HepG2 (cell line): ENCODE data around the gene DIP2C. TPM values are rescaled to one million over a fixed set of nuclear protein-coding genes. Genes with fewer than 3 reads are reported as not detected.

ENCODE experiments used
- KLF6 ChIP-seq: IDR thresholded peaks from 2 replicates; pipeline ENCODE4 v1.8.0; 2016; ENCODE audit warnings: missing biosample characterization, missing genetic modification reagents
- KMT2A ChIP-seq: sonication (generic); formaldehyde crosslinking; IDR thresholded peaks from 2 replicates; pipeline ENCODE4 v1.4.0; 2020; ENCODE audit warnings: missing genetic modification reagents
- ZNF780A ChIP-seq: sonication (generic); formaldehyde crosslinking; IDR thresholded peaks from 2 replicates; pipeline ENCODE4 v1.8.0; 2022; ENCODE audit warnings: mild to moderate bottlenecking, missing genetic modification reagents, moderate library complexity
- polyA plus RNA-seq, 8 experiments: library from polyadenylated mRNA; depleted of rRNA in 3 of 8; stranded (reverse) in 7 of 8; unstranded in 1 of 8; fragments of >200 nt; fragmentation: Illumina TruSeq in 4 of 8; extraction: Trizol in 4 of 8; gene quantifications; 2 replicates each; pipeline versions ENCODE4 v1.2.1 to v1.2.3, GENCODE V29; 2011 to 2016; ENCODE audit warnings: low read depth in 4 of 8, missing spikeins in 1 of 8, mixed read lengths in 1 of 8; ENCODE audit not compliant: insufficient read depth in 1 of 8
- total RNA-seq, 5 experiments: library from RNA; depleted of rRNA; stranded (reverse); fragments of >200 nt; fragmentation: Illumina TruSeq; extraction: Trizol; gene quantifications; 2 replicates each; pipeline ENCODE4 v1.2.3, GENCODE V29; 2016; ENCODE audit warnings: low read depth in 1 of 5
- TF ChIP-seq, protein P1 (sequence below): sonication (generic); formaldehyde crosslinking; IDR thresholded peaks from 2 replicates; pipeline ENCODE4 v1.4.0; 2020; ENCODE audit warnings: low read depth, missing genetic modification reagents
- TF ChIP-seq, protein P2 (sequence below): sonication (generic); formaldehyde crosslinking; IDR thresholded peaks from one replicate; pipeline ENCODE4 v1.5.1; 2020; ENCODE audit warnings: mild to moderate bottlenecking, missing genetic modification reagents; ENCODE audit errors: not compliant biosample characterization
- TF ChIP-seq, protein P3 (sequence below): sonication (generic); formaldehyde crosslinking; IDR thresholded peaks from 2 replicates; pipeline ENCODE4 v1.4.0; 2020; ENCODE audit warnings: mild to moderate bottlenecking, missing genetic modification reagents, borderline replicate concordance
- TF ChIP-seq, protein P4 (sequence below): sonication (generic); formaldehyde crosslinking; IDR thresholded peaks from 2 replicates; pipeline ENCODE4 v1.5.0; 2020; ENCODE audit warnings: mild to moderate bottlenecking, missing genetic modification reagents

DIP2C gene
- total and polyA plus RNA-seq, 2 of the 13 experiments (the other 11 are each of a cell fraction or from before 2014, with no cell fraction given): 2.2 to 2.7 TPM

DNA sequence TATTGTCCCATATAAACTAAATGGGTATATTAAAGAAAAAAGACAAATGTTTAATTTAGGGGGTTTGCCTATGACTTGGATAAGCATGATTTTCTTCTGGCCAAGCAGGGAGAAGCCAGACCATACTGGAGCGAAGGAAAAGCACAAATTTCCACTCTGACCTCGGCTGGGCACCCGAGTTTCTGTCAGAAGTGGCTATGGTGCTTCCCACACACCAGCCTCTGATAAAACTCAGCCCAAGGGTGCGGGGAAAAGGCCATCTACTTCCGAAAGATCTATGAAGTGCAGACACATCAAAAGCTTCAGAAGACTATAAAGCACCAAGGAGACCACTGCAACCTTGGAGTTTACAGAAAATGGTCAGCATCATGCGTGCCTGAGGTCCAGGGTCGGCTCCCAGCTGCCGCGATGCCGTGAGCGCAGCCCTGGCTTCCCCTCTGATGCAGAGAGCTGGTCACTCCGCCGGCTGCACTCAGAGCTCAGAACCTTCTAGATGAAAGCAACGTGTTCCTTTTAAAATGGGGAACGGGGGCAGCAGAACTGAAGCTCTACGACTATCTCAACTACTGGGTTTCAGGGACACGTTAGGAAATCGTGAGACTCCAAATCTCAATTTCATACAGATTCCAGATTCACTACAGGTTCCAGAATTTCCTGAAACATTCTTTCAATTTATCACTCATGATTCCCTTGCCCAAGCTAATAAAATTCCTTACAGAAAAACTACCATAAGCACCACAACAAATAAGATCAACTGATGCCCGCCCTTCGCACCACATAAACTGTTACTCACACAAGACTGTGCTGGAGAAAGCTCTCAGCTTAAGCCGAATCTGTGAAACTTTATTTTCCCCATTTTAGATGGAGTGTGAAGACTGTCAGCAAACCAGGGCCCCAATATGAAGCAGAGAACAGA is 84.5 kb downstream of the DIP2C start (continued):
- TF ChIP-seq, protein P1, sequence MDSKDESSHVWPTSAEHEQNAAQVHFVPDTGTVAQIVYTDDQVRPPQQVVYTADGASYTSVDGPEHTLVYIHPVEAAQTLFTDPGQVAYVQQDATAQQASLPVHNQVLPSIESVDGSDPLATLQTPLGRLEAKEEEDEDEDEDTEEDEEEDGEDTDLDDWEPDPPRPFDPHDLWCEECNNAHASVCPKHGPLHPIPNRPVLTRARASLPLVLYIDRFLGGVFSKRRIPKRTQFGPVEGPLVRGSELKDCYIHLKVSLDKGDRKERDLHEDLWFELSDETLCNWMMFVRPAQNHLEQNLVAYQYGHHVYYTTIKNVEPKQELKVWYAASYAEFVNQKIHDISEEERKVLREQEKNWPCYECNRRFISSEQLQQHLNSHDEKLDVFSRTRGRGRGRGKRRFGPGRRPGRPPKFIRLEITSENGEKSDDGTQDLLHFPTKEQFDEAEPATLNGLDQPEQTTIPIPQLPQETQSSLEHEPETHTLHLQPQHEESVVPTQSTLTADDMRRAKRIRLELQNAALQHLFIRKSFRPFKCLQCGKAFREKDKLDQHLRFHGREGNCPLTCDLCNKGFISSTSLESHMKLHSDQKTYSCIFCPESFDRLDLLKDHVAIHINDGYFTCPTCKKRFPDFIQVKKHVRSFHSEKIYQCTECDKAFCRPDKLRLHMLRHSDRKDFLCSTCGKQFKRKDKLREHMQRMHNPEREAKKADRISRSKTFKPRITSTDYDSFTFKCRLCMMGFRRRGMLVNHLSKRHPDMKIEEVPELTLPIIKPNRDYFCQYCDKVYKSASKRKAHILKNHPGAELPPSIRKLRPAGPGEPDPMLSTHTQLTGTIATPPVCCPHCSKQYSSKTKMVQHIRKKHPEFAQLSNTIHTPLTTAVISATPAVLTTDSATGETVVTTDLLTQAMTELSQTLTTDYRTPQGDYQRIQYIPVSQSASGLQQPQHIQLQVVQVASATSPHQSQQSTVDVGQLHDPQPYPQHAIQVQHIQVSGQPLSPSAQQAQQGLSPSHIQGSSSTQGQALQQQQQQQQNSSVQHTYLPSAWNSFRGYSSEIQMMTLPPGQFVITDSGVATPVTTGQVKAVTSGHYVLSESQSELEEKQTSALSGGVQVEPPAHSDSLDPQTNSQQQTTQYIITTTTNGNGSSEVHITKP (CRISPR knock-in tag): no peak
- TF ChIP-seq, protein P2, sequence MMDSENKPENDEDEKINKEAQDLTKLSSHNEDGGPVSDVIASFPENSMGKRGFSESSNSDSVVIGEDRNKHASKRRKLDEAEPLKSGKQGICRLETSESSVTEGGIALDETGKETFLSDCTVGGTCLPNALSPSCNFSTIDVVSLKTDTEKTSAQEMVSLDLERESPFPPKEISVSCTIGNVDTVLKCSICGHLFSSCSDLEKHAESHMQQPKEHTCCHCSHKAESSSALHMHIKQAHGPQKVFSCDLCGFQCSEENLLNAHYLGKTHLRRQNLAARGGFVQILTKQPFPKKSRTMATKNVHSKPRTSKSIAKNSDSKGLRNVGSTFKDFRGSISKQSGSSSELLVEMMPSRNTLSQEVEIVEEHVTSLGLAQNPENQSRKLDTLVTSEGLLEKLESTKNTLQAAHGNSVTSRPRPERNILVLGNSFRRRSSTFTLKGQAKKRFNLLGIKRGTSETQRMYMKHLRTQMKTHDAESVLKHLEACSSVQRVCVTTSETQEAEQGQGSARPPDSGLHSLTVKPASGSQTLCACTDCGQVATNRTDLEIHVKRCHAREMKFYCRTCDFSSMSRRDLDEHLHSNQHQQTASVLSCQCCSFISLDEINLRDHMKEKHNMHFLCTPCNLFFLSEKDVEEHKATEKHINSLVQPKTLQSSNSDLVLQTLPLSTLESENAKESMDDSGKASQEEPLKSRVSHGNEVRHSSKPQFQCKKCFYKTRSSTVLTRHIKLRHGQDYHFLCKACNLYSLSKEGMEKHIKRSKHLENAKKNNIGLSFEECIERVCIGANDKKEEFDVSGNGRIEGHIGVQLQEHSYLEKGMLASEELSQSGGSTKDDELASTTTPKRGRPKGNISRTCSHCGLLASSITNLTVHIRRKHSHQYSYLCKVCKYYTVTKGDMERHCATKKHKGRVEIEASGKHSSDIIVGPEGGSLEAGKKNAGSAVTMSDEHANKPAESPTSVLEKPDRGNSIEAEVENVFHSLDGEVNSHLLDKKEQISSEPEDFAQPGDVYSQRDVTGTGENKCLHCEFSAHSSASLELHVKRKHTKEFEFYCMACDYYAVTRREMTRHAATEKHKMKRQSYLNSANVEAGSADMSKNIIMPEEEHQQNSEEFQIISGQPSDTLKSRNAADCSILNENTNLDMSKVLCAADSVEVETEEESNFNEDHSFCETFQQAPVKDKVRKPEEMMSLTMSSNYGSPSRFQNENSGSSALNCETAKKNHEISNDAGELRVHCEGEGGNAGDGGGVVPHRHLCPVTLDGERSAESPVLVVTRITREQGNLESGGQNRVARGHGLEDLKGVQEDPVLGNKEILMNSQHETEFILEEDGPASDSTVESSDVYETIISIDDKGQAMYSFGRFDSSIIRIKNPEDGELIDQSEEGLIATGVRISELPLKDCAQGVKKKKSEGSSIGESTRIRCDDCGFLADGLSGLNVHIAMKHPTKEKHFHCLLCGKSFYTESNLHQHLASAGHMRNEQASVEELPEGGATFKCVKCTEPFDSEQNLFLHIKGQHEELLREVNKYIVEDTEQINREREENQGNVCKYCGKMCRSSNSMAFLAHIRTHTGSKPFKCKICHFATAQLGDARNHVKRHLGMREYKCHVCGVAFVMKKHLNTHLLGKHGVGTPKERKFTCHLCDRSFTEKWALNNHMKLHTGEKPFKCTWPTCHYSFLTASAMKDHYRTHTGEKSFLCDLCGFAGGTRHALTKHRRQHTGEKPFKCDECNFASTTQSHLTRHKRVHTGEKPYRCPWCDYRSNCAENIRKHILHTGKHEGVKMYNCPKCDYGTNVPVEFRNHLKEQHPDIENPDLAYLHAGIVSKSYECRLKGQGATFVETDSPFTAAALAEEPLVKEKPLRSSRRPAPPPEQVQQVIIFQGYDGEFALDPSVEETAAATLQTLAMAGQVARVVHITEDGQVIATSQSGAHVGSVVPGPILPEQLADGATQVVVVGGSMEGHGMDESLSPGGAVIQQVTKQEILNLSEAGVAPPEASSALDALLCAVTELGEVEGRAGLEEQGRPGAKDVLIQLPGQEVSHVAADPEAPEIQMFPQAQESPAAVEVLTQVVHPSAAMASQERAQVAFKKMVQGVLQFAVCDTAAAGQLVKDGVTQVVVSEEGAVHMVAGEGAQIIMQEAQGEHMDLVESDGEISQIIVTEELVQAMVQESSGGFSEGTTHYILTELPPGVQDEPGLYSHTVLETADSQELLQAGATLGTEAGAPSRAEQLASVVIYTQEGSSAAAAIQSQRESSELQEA: no peak
- no peak for TF ChIP-seq KMT2A (CRISPR knock-in tag)
- TF ChIP-seq, protein P3, sequence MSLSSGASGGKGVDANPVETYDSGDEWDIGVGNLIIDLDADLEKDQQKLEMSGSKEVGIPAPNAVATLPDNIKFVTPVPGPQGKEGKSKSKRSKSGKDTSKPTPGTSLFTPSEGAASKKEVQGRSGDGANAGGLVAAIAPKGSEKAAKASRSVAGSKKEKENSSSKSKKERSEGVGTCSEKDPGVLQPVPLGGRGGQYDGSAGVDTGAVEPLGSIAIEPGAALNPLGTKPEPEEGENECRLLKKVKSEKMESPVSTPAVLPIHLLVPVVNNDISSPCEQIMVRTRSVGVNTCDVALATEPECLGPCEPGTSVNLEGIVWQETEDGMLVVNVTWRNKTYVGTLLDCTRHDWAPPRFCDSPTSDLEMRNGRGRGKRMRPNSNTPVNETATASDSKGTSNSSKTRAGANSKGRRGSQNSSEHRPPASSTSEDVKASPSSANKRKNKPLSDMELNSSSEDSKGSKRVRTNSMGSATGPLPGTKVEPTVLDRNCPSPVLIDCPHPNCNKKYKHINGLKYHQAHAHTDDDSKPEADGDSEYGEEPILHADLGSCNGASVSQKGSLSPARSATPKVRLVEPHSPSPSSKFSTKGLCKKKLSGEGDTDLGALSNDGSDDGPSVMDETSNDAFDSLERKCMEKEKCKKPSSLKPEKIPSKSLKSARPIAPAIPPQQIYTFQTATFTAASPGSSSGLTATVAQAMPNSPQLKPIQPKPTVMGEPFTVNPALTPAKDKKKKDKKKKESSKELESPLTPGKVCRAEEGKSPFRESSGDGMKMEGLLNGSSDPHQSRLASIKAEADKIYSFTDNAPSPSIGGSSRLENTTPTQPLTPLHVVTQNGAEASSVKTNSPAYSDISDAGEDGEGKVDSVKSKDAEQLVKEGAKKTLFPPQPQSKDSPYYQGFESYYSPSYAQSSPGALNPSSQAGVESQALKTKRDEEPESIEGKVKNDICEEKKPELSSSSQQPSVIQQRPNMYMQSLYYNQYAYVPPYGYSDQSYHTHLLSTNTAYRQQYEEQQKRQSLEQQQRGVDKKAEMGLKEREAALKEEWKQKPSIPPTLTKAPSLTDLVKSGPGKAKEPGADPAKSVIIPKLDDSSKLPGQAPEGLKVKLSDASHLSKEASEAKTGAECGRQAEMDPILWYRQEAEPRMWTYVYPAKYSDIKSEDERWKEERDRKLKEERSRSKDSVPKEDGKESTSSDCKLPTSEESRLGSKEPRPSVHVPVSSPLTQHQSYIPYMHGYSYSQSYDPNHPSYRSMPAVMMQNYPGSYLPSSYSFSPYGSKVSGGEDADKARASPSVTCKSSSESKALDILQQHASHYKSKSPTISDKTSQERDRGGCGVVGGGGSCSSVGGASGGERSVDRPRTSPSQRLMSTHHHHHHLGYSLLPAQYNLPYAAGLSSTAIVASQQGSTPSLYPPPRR (CRISPR knock-in tag): no peak
- no peak for TF ChIP-seq KLF6 (CRISPR knock-in tag)
- TF ChIP-seq, protein P4, sequence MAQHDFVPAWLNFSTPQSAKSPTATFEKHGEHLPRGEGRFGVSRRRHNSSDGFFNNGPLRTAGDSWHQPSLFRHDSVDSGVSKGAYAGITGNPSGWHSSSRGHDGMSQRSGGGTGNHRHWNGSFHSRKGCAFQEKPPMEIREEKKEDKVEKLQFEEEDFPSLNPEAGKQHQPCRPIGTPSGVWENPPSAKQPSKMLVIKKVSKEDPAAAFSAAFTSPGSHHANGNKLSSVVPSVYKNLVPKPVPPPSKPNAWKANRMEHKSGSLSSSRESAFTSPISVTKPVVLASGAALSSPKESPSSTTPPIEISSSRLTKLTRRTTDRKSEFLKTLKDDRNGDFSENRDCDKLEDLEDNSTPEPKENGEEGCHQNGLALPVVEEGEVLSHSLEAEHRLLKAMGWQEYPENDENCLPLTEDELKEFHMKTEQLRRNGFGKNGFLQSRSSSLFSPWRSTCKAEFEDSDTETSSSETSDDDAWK (CRISPR knock-in tag): no peak
- no peak for TF ChIP-seq ZNF780A (CRISPR knock-in tag)
